ENCODE results near the gene ZC3H7A.

The ZC3H7A gene

GRCh38 chr16:11734025-11734652 is 62.9 kb downstream of the ZC3H7A start:
- Histone ChIP-seq H4K20me1 (ENCODE audit: insufficient read depth, low read length, poor library complexity, severe bottlenecking) (peaks cover 8% of the 10 kb centered on the region), H3K4me1 (ENCODE audit: insufficient read depth, low read length, poor library complexity, severe bottlenecking) (no peaks in the 10 kb centered on the region), H3K9me2 (replicated peaks; ENCODE audit: low read depth, low read length) (no peaks in the 10 kb centered on the region), H3K27me3 (ENCODE audit: insufficient read depth, low read length, poor library complexity, severe bottlenecking) (no peaks in the 10 kb centered on the region), H3K9ac (ENCODE audit: low read depth, low read length, poor library complexity, severe bottlenecking) (no peak overlapping the region), H3K4me3 (ENCODE audit: low read length, poor library complexity, severe bottlenecking) (no peak overlapping the region), H3K4me2 (ENCODE audit: low read depth, low read length, poor library complexity, severe bottlenecking) (no peak overlapping the region), H3K9me3 (ENCODE audit: insufficient read depth, low read depth, low read length) (no peaks in the 10 kb centered on the region), H2AFZ (ENCODE audit: low read length) (no peak overlapping the region), H3F3A (ENCODE audit: low read depth) (no peaks in the 10 kb centered on the region), H3K36me3 (ENCODE audit: insufficient read depth, low read length) (peaks cover 33% of the 10 kb centered on the region; the same call in 1 of the 2 replicates), H3K79me2 (ENCODE audit: insufficient read depth, low read length) (peaks cover 34% of the 10 kb centered on the region)
- TF ChIP-seq CTCF (conservative IDR thresholded peaks at IDR 0.05; ENCODE audit: low read length) (no peak), EZH2phosphoT487 (IDR thresholded peaks at IDR 0.05; ENCODE audit: borderline replicate concordance) (no peak)

- H3K36me3 ChIP-seq (ENCODE audit: insufficient read depth, low read length), result peaks cover 33% of the 10 kb centered on the region; the same call in 1 of the 2 replicates
- H4K20me1 ChIP-seq (ENCODE audit: insufficient read depth, low read length, poor library complexity, severe bottlenecking), result peaks cover 4% of the 10 kb centered on the region
- no peak overlapping the region for H3K4me3 ChIP-seq (ENCODE audit: low read length, poor library complexity, severe bottlenecking)
- no peak overlapping the region for H3K4me2 ChIP-seq (ENCODE audit: low read depth, low read length, poor library complexity, severe bottlenecking)
- TF ChIP-seq CTCF (conservative IDR thresholded peaks at IDR 0.05; ENCODE audit: low read length), result no peak
- no peak for TF ChIP-seq EZH2phosphoT487 (IDR thresholded peaks at IDR 0.05; ENCODE audit: borderline replicate concordance)
- no peak overlapping the region for H3K9ac ChIP-seq (ENCODE audit: low read depth, low read length, poor library complexity, severe bottlenecking)
- no peaks in the 10 kb centered on the region for H3K9me3 ChIP-seq (ENCODE audit: insufficient read depth, low read depth, low read length)
- H3K79me2 ChIP-seq (ENCODE audit: insufficient read depth, low read length), result peaks cover 5% of the 10 kb centered on the region; the same call in 1 of the 2 replicates
- no peaks in the 10 kb centered on the region for H3K27me3 ChIP-seq (ENCODE audit: insufficient read depth, low read length, poor library complexity, severe bottlenecking)
- no peak overlapping the region for H2AFZ ChIP-seq (ENCODE audit: low read length)
- H3F3A ChIP-seq (ENCODE audit: low read depth), result no peaks in the 10 kb centered on the region
- no peaks in the 10 kb centered on the region for H3K9me2 ChIP-seq (replicated peaks; ENCODE audit: low read depth, low read length)
- no peaks in the 10 kb centered on the region for H3K4me1 ChIP-seq (ENCODE audit: insufficient read depth, low read length, poor library complexity, severe bottlenecking)
Observed at GRCh38 chr16:11731222-11731621, 65.8 kb downstream of the ZC3H7A start.

GRCh38 chr16:11729787-11730186 is 67.3 kb downstream of the ZC3H7A start:
- no peaks in the 10 kb centered on the region for H4K20me1 ChIP-seq (ENCODE audit: insufficient read depth, low read length, poor library complexity, severe bottlenecking)
- H3K27me3 ChIP-seq (ENCODE audit: insufficient read depth, low read length, poor library complexity, severe bottlenecking), result no peaks in the 10 kb centered on the region
- H3K9me3 ChIP-seq (ENCODE audit: insufficient read depth, low read depth, low read length), result no peaks in the 10 kb centered on the region
- H3K9me2 ChIP-seq (replicated peaks; ENCODE audit: low read depth, low read length), result no peaks in the 10 kb centered on the region
- TF ChIP-seq EZH2phosphoT487 (IDR thresholded peaks at IDR 0.05; ENCODE audit: borderline replicate concordance), result no peak
- TF ChIP-seq CTCF (conservative IDR thresholded peaks at IDR 0.05; ENCODE audit: low read length), result no peak
- no peak overlapping the region for H3K9ac ChIP-seq (ENCODE audit: low read depth, low read length, poor library complexity, severe bottlenecking)
- H3K36me3 ChIP-seq (ENCODE audit: insufficient read depth, low read length), result peaks cover 26% of the 10 kb centered on the region; the same call in 1 of the 2 replicates
- H3K4me3 ChIP-seq (ENCODE audit: low read length, poor library complexity, severe bottlenecking), result no peak overlapping the region
- H3K79me2 ChIP-seq (ENCODE audit: insufficient read depth, low read length), result 0 out of 2 replicates have a peak, but pooled peaks cover 4% of the 10 kb centered on the region
- H3K4me2 ChIP-seq (ENCODE audit: low read depth, low read length, poor library complexity, severe bottlenecking), result no peak overlapping the region
- H3F3A ChIP-seq (ENCODE audit: low read depth), result no peaks in the 10 kb centered on the region
- H2AFZ ChIP-seq (ENCODE audit: low read length), result no peak overlapping the region
- H3K4me1 ChIP-seq (ENCODE audit: insufficient read depth, low read length, poor library complexity, severe bottlenecking), result no peaks in the 10 kb centered on the region

Data from Loucy (cell line).